HG02678 (cell line): ENCODE data around the gene COLEC12.

Experiments used
- ATAC-seq: cut with Tn5 transposase; IDR thresholded peaks from one replicate; pipeline ENCODE4 v1.9.1; 2021; ENCODE audit warnings: mild to moderate bottlenecking, moderate library complexity; ENCODE audit not compliant: unreplicated experiment

COLEC12 gene

DNA sequence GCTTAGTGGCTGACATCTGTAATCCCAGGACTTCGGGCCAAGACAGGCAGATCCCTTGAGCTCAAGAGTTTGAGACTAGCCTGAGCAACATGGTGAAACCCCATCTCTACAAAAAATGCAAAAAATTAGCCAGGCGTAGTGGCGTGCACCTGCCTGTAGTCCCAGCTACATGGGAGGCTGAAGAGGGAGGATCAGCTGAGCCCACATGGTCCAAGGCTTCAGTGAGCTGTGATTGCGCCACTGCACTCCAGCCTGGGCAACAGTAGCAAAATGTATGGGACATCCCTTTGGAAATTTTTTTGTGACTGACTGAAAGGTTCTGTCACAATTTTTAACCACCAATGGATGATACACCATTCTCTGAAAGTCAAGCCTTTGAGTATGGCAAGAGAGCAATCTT is 6.3 kb upstream of the COLEC12 start:
- no peak for ATAC-seq

- no peak for ATAC-seq
These were observed 5.8 kb upstream of the COLEC12 start for GRCh38 chr18:506264-506663.

GRCh38 chr18:505483-506122 is 5.1 kb upstream of the COLEC12 start:
- peak; percentile 95 for ATAC-seq

DNA sequence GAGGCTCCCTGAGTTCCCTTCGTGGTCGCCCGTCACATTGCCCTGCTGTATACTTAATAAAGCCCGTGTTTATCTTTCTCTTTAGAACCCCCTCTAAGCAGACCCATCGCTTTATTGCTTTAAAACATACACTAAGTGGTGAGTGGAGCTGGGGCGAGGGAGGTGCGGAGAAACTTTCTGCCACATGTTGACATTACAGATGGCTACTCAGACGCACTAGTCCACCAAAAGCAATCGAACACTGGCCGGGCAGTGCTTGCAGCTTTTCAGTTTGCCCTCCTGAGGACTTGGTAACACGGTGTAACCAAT is 859 bp upstream of the COLEC12 start:
- ATAC-seq, result no peak

DNA sequence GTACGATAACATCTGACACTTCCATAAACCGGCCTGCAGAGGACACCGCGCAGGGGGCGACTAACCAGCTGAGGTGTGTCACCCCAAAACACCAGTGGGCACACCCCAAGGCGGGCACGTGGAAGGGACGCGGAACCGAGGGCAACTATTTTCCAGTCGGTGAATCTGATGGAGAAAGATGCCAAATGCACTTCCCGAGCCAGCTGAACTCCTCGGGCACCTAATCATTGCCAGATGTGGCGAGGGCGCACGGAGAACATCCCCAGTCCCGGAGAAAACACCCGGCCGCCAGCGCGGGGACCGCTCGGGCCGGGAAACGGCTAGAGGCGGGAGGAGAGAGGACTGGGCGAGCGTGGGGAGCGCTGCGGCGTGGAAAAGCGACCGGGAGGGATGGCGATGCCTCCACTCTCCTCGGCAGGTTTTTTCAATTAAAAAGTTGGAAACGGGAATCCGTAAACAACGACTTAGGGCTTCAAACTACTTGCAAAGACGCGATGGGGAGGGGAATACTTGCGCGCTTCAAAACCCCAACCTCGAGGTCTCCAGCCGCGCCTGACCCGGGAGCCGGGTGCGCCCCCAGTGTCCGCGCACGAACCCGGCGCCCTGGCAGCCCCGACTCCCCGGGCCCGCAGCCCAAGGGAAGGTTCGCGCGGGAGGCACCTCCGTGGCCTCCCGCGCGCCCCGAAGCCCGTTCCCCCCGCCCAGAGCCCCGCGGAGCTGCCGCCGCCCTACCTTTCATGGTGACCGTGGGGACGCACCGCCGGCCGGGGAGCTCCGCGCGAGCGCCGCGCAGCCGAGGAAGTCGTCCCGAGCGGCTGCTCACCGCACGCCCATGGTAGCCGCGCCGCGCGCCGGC is 497 bp downstream of the COLEC12 start:
- no peak for ATAC-seq

GRCh38 chr18:498931-499775 is 1.3 kb downstream of the COLEC12 start:
- ATAC-seq, result no peak

DNA sequence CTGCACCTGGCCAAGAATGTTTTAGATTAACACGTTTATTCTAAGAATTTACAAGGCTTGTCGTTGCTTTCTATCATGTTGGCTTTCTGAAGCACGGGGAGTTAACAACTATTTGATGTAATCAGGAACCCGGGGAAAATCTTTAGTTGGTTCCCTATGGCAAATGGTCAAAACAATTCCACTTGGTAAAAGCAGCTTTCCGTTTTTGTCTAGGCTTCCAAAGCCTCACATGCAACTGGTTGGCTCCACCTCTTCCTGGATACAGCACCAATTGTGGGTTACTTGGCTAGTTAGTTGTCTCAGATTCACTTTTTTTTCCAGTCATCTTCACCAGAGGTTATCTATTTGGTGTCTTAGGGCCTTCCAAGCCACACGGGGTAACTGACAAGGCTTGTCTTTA is 2.8 kb downstream of the COLEC12 start:
- ATAC-seq, result no peak

DNA sequence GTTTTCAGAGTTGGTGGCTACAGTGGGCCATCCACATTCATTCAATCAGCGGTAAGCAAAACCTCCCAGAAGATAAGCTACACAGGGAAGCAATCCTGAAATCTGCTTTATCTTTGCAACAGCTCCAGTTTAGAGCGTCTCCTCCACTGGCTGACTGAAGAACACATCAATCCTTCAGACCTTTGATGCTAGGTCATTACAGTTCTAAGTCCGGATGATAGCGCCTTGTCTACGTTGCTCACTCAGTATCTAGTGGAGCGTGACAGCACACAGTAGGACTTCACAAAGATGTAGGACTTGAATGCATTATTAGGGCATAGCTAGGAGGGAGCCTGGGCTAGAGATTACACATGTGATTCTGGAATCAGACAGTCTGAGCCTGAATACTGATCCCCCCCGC is 5.0 kb downstream of the COLEC12 start:
- ATAC-seq, result no peak

DNA sequence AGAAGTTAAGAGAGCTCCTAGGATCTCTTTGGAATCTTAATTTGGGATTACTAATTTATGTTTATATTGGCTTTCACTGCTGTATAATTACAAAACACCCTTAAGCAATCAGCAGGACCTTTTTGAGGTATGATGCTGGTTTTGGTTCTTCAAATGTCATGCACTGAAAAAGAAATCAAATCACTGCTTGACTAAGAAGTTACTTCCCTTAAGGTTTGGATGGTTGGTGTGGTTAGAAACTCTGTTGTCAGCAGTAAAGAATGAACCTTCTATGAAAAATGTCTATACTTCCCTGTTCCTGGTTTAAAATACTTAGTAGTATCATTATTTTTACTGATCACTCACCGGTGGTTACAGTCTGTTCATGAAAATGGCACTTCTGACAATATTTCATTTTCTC is 5.5 kb downstream of the COLEC12 start:
- no peak for ATAC-seq

- ATAC-seq, result no peak
These were observed 6.2 kb downstream of the COLEC12 start for GRCh38 chr18:493986-494983.

DNA sequence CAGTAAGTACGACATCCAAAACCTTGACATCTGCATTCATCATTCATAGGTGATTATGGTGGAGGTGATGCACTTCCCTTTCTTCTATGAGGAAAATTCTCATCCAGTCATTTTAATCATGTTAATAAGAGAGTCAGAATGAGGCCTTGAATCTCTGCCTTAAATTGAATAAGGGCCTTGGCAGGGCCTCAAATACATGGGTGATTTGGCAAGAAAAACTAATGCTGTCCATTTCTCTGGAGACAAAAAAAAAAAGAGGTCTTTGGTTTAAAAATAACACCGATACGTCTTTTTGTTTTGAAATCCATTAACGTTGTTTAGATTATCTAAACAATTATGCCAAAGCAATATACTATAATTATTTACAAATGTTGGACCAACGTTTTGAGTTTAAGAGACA is 8.1 kb downstream of the COLEC12 start:
- no peak for ATAC-seq

GRCh38 chr18:490624-491023 is 9.9 kb downstream of the COLEC12 start:
- no peak for ATAC-seq

DNA sequence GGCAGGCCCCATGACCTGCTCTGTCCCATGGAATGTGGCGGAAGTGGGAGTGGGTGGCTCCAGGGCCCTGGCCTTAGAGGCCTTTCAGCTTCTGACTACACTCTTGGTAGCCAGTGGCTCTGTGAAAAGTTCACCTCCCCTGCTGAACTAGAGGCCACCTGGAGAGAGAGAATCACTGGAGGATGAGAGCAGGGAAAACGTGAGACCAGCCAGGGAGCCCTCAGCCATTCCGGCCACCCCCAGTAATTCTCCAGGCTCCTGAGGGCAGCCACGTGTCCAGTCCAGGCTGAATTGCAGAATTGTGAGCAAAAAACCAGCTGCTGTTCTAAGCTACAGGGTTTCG is 10.5 kb downstream of the COLEC12 start:
- no peak for ATAC-seq

- ATAC-seq, result no peak
These were observed 11.1 kb downstream of the COLEC12 start for GRCh38 chr18:489244-490023.

GRCh38 chr18:486929-487740 is 13.4 kb downstream of the COLEC12 start:
- ATAC-seq, result no peak

- peak; percentile 84 for ATAC-seq
These were observed 15.6 kb downstream of the COLEC12 start for GRCh38 chr18:484749-485464.

DNA sequence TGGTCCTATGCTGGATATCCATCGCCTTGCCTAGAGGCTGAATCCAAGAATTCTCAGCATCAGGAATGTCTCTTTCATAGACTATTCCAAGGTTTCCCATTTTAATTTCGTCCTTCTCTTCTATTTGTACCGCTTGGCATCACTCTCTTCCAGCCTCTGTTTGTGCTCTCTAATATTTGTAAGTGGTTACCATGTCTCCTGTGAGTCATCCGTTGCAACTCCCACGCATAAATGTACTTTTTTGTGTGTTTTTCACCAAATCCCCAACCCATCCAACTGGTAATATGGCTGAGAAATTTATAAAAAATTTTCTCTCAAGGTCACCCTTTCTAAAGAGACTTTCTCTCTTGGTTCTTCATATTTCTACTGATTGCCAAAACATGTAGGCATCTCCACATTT is 21.8 kb downstream of the COLEC12 start:
- no peak for ATAC-seq

DNA sequence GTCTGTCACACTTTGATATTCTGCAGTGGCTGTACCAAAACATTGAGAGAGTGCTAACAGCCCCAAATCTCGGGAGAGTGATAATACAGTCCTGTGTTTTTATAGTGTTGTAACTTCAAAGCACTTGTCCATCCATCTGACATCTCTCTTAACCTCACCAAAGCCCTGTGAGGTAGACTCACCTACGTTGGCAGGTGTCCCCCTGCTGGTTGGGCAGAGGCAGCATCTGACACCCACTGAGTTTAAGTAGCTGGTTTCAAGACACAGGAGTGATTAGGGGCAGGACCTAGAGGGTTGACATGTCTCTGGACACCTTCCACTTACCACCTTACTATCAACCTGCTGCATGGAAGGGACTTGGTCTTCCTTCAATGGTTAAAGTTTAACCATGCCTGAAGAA is 22.9 kb downstream of the COLEC12 start:
- no peak for ATAC-seq
